Measurements from ENCODE around the gene GP1BB. TPM values are rescaled to one million over a fixed set of nuclear protein-coding genes. Genes with fewer than 3 reads are reported as not detected.

The GP1BB gene
- polyA plus RNA-seq, 1 donor from 2014 or later, result 2.0 TPM

GRCh38 chr22:19745155-19746101 is 22.1 kb downstream of the GP1BB start:
- H3K27me3 Mint-ChIP-seq, result peaks cover 3% of the 10 kb centered on the region
- H3K4me3 Mint-ChIP-seq, result no peak overlapping the region

GRCh38 chr22:19746726-19747125 is 23.4 kb downstream of the GP1BB start:
- Mint-ChIP-seq H3K4me1 (no peaks in the 10 kb centered on the region), H3K36me3 (no peaks in the 10 kb centered on the region), H3K27me3 (peaks cover 3% of the 10 kb centered on the region), H3K4me3 (no peak overlapping the region), H3K27ac (no peak overlapping the region), H3K9me3 (no peaks in the 10 kb centered on the region)

More at GRCh38 chr22:19745155-19746101, 22.1 kb downstream of the GP1BB start:
- Mint-ChIP-seq H3K27ac (no peak overlapping the region), H3K4me1 (no peaks in the 10 kb centered on the region), H3K36me3 (no peaks in the 10 kb centered on the region), H3K9me3 (no peaks in the 10 kb centered on the region)

- Mint-ChIP-seq H3K4me3 (no peak overlapping the region), H3K36me3 (no peaks in the 10 kb centered on the region)
Measured at GRCh38 chr22:19747551-19747950, 24.2 kb downstream of the GP1BB start.

GRCh38 chr22:19748139-19748538 is 24.8 kb downstream of the GP1BB start:
- no peak overlapping the region for H3K4me3 Mint-ChIP-seq
- peaks cover 9% of the 10 kb centered on the region for H3K27me3 Mint-ChIP-seq
- H3K4me1 Mint-ChIP-seq, result no peaks in the 10 kb centered on the region
- H3K9me3 Mint-ChIP-seq, result no peaks in the 10 kb centered on the region
- H3K36me3 Mint-ChIP-seq, result no peaks in the 10 kb centered on the region
- H3K27ac Mint-ChIP-seq, result no peak overlapping the region

More at GRCh38 chr22:19747551-19747950, 24.2 kb downstream of the GP1BB start:
- H3K4me1 Mint-ChIP-seq, result no peaks in the 10 kb centered on the region
- no peaks in the 10 kb centered on the region for H3K9me3 Mint-ChIP-seq
- H3K27me3 Mint-ChIP-seq, result peaks cover 4% of the 10 kb centered on the region
- H3K27ac Mint-ChIP-seq, result no peak overlapping the region

- no peaks in the 10 kb centered on the region for H3K4me1 Mint-ChIP-seq
- H3K36me3 Mint-ChIP-seq, result no peaks in the 10 kb centered on the region
- H3K27ac Mint-ChIP-seq, result no peak overlapping the region
- H3K27me3 Mint-ChIP-seq, result peaks cover 17% of the 10 kb centered on the region
- no peaks in the 10 kb centered on the region for H3K9me3 Mint-ChIP-seq
- no peak overlapping the region for H3K4me3 Mint-ChIP-seq
Measured at GRCh38 chr22:19748991-19749664, 25.8 kb downstream of the GP1BB start.

GRCh38 chr22:19749876-19750275 is 26.5 kb downstream of the GP1BB start:
- Mint-ChIP-seq H3K36me3 (no peaks in the 10 kb centered on the region), H3K27me3 (peaks cover 23% of the 10 kb centered on the region), H3K4me3 (no peak overlapping the region), H3K9me3 (no peaks in the 10 kb centered on the region), H3K4me1 (no peaks in the 10 kb centered on the region), H3K27ac (no peak overlapping the region)

GRCh38 chr22:19750507-19751490 is 27.5 kb downstream of the GP1BB start:
- Mint-ChIP-seq H3K27me3 (peaks cover 28% of the 10 kb centered on the region), H3K36me3 (no peaks in the 10 kb centered on the region), H3K4me1 (peaks cover 0 to 1% (median 1%) of the 10 kb centered on the region in 3 donors), H3K4me3 (no peak overlapping the region), H3K27ac (no peak overlapping the region), H3K9me3 (no peaks in the 10 kb centered on the region)

GRCh38 chr22:19751497-19752245 is 28.3 kb downstream of the GP1BB start:
- Mint-ChIP-seq H3K9me3 (no peaks in the 10 kb centered on the region), H3K36me3 (no peaks in the 10 kb centered on the region), H3K4me1 (peaks cover 0 to 6% (median 6%) of the 10 kb centered on the region in 3 donors), H3K27me3 (peaks cover 36% of the 10 kb centered on the region), H3K4me3 (no peak overlapping the region), H3K27ac (peak overlapping the region in 1 of 3 donors; percentile 10)

GRCh38 chr22:19753090-19753842 is 29.9 kb downstream of the GP1BB start:
- peaks cover 47% of the 10 kb centered on the region for H3K27me3 Mint-ChIP-seq
- no peaks in the 10 kb centered on the region for H3K9me3 Mint-ChIP-seq
- H3K27ac Mint-ChIP-seq, result no peak overlapping the region
- no peak overlapping the region for H3K4me3 Mint-ChIP-seq
- peaks cover 8 to 14% (median 11%) of the 10 kb centered on the region in 3 donors for H3K4me1 Mint-ChIP-seq
- H3K36me3 Mint-ChIP-seq, result no peaks in the 10 kb centered on the region

- Mint-ChIP-seq H3K4me1 (peaks cover 8 to 14% (median 11%) of the 10 kb centered on the region in 3 donors), H3K4me3 (no peak overlapping the region), H3K27ac (no peak overlapping the region), H3K36me3 (no peaks in the 10 kb centered on the region), H3K9me3 (no peaks in the 10 kb centered on the region), H3K27me3 (peaks cover 45% of the 10 kb centered on the region)
Measured at GRCh38 chr22:19753996-19754700, 30.8 kb downstream of the GP1BB start.

GRCh38 chr22:19754701-19755144 is 31.4 kb downstream of the GP1BB start:
- Mint-ChIP-seq H3K36me3 (no peaks in the 10 kb centered on the region), H3K4me3 (no peak overlapping the region), H3K4me1 (peaks cover 10 to 18% (median 12%) of the 10 kb centered on the region in 3 donors), H3K9me3 (no peaks in the 10 kb centered on the region), H3K27me3 (peaks cover 49% of the 10 kb centered on the region), H3K27ac (no peak overlapping the region)

- peaks cover 54% of the 10 kb centered on the region for H3K27me3 Mint-ChIP-seq
- H3K9me3 Mint-ChIP-seq, result no peaks in the 10 kb centered on the region
- H3K27ac Mint-ChIP-seq, result no peak overlapping the region
- peaks cover 15 to 22% (median 17%) of the 10 kb centered on the region in 3 donors for H3K4me1 Mint-ChIP-seq
- H3K4me3 Mint-ChIP-seq, result no peak overlapping the region
- no peaks in the 10 kb centered on the region for H3K36me3 Mint-ChIP-seq
Measured at GRCh38 chr22:19755145-19755710, 31.9 kb downstream of the GP1BB start.

Data from IgD-negative memory B cell (primary cell).